Measurements from ENCODE around the gene WNT2. TPM values are rescaled to one million over a fixed set of nuclear protein-coding genes. Genes with fewer than 3 reads are reported as not detected.

The WNT2 gene
- total and polyA plus RNA-seq, 2 of the 4 experiments (the other 2 are of a cell fraction) = 1.8 to 1.9 TPM

DNA sequence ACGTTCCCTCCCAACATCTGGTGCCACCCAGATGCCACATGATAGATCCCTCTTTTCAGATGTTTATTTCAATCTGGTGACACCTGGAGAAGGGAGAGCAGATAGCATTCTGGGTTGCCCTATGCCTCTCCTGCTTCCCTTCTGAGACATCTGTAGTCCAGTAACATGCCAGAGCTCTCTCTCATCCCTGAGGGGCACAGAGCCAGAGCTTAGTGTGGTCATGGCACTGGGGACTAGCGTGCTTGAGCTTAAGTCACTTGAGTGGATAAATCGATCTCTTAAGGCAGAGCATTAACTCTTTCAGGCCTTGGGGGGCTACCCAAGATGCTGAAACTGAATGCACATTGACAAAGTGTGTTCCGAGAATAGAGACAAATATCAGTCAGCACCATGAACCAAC is 47.9 kb downstream of the WNT2 start:
- no peaks in the 10 kb centered on the region for H3K27me3 ChIP-seq (ENCODE audit: control insufficient read depth, insufficient read depth, low read length)
- in situ Hi-C loops (cut with MboI; ENCODE audit: low sequenced_read_pairs) (no loop called here), dilution Hi-C loops (cut with HindIII; ENCODE audit: low sequenced_read_pairs, unreplicated experiment) (no loop called here), intact Hi-C loops (cut with micrococcal nuclease) (loop anchor here (5.0 kb wide), 1 partner anchor 47 kb away; the partner anchor contains the start of gene WNT2)
- H3K4me3 ChIP-seq (ENCODE audit: insufficient read depth, low read depth, low read length) = no peak overlapping the region
- peaks cover 11% of the 10 kb centered on the region for H3K4me1 ChIP-seq (ENCODE audit: control insufficient read depth, insufficient read depth, low read length)
- H2AK5ac ChIP-seq (ENCODE audit: low read depth, low read length) = no peak overlapping the region
- no CpG with 5 or more reads among the region's 4 CpGs for WGBS, 2 experiments (ENCODE audit: extremely low coverage in 2 of 2, insufficient read length in 1 of 2)
- peak overlapping the region; percentile 18 for H4K5ac ChIP-seq (ENCODE audit: low read depth, low read length)
- H3K9ac ChIP-seq (ENCODE audit: low read depth, low read length) = no peak overlapping the region
- no peaks in the 10 kb centered on the region for H3K36me3 ChIP-seq (ENCODE audit: control insufficient read depth, insufficient read depth, low read length)
- no peak overlapping the region for H3K4me2 ChIP-seq (ENCODE audit: low read depth, low read length)
- H2BK15ac ChIP-seq (ENCODE audit: low read depth, low read length) = peak overlapping the region; percentile 1; the same call in 1 of the 3 replicates
- H2BK20ac ChIP-seq (ENCODE audit: low read depth, low read length) = peak overlapping the region; percentile 25; the same call in 1 of the 2 replicates
- H3K79me1 ChIP-seq (ENCODE audit: low read depth in 1 of 2, low read length in 2 of 2) = 0 out of 4 replicates have a peak, but pooled peaks cover 0 to 3% of the 10 kb centered on the region in 2 experiments
- TF ChIP-seq FOS (IDR thresholded peaks at IDR 0.05; ENCODE audit: low read depth, low read length) (no peak), MXI1 (IDR thresholded peaks at IDR 0.05; ENCODE audit: borderline replicate concordance, low read depth, low read length) (no peak), CEBPB (IDR thresholded peaks at IDR 0.05; ENCODE audit: low read depth, low read length) (no peak)
- H3K9me1 ChIP-seq (ENCODE audit: insufficient read depth, low read length) = peaks cover 8% of the 10 kb centered on the region; the same call in 1 of the 2 replicates
- H3K27ac ChIP-seq (ENCODE audit: insufficient read depth, low read length) = no peak overlapping the region
- no peak overlapping the region for H3K23ac ChIP-seq (ENCODE audit: low read depth, low read length)
- DNase-seq = peak; percentile 36
- no TSS peak for BruUV-seq (replicated peaks)
- POLR2A ChIA-PET (ENCODE audit: unreplicated experiment) = no interaction called here
- no peaks in the 10 kb centered on the region for H4K20me1 ChIP-seq (ENCODE audit: insufficient read depth, low read length)
- no peaks in the 10 kb centered on the region for H3K9me3 ChIP-seq (ENCODE audit: control insufficient read depth, insufficient read depth, low read length)
- no peak for ATAC-seq (ENCODE audit: low read depth)
- H2BK5ac ChIP-seq (ENCODE audit: low read depth, low read length, poor library complexity, severe bottlenecking) = no peak overlapping the region
- peak overlapping the region; percentile 8; the same call in 1 of the 2 replicates for H3K4ac ChIP-seq (ENCODE audit: low read depth, low read length)
- no peak overlapping the region for H2AFZ ChIP-seq (replicated peaks; ENCODE audit: low read length, poor library complexity)
- H3K56ac ChIP-seq (ENCODE audit: extremely low read depth, insufficient read depth, low read length) = no peak overlapping the region
- peak overlapping the region; percentile 12 for H2AK9ac ChIP-seq (replicated peaks; ENCODE audit: low read depth, low read length, poor library complexity)
- no peak overlapping the region for H3K14ac ChIP-seq (replicated peaks; ENCODE audit: low read depth, low read length)
- peak overlapping the region; percentile 37 for H4K91ac ChIP-seq (ENCODE audit: insufficient read depth, low read depth, low read length)
- no peak overlapping the region; a peak in 1 of 4 replicates for H4K8ac ChIP-seq (ENCODE audit: low read depth in 2 of 2, low read length in 2 of 2)
- H3K18ac ChIP-seq (ENCODE audit: low read depth, low read length) = peak overlapping the region; percentile 44; the same call in 1 of the 2 replicates
- CTCF ChIA-PET = no interaction called here
- H2BK120ac ChIP-seq (ENCODE audit: low read depth, low read length) = peak overlapping the region; percentile 32
